ENCODE data around the gene ASB15. TPM values are rescaled to one million over a fixed set of nuclear protein-coding genes. Genes with fewer than 3 reads are reported as not detected.

The ASB15 gene
- 0.28 TPM in 1 of 2 replicates, not detected in the other for polyA plus RNA-seq

DNA sequence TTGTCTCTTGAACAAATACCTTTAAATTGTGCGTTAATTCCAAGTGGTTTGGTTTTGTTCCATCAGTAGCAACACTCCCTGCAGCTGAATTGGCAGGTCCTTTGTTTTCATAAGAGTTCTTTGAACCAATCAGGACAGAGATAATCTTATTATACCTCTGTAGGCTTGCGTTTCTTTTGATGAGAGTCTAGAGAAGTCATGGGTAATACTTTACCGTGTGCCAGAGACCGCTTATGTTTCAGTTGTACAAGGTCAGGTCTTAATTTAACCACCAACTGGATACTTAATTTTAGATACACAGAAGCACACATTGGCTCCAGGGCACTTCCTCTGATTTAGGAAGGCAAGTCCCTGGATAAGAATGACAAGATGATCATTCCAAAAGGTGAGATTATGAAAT lies at the start of gene ASB15:
Gene ASB15 (plus strand): TSS at position 292 of the 400 bp plus-strand sequence. CDS start 12,682 bp downstream, outside the sequence.

DNA sequence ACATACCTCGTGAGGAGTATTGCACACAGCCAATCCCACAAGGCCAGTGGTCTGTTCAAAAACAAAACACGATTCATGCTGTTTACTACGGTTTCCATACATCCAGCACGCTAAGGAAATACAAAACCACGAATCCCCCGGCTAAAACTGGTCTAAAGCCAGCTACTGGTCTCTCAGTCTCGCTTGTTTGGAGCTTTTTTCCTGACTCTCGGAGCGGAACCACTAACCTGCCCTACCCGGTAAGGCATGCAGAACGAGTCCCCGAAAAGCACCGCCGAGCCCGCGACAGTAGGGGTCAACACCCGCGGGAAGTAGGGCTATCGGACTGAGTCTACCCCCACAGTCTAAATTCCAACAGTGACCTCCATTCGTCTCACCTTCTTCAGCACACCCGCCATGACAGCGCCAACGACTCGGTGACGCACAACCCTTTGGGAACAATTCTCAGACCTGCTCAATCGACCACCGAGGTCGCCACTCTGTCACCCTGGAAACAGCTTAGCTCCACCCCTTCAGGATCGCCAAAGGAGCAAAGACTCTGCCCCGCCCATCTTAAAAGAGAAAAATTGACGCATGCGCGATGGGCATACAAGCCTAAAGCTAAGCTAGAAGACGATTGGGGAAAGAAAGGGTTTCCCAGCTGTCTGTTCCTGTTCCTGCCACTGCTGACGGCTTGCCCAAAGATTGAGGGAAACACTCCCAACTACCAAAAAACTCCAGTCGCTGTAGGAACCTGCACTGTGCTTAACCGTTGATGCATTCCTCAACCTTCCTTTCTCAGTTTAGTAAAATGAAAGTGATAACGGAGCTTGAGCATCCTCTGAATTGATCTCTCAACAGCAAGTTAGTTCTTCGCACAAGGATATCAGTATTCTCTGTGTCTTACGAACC lies 44.0 kb upstream of the ASB15 start, which contains the start of gene NDUFA5:
Gene NDUFA5 (minus strand): TSS at position 421 of the 891 bp plus-strand sequence. CDS start 23 bp downstream, at position 398.

DNA sequence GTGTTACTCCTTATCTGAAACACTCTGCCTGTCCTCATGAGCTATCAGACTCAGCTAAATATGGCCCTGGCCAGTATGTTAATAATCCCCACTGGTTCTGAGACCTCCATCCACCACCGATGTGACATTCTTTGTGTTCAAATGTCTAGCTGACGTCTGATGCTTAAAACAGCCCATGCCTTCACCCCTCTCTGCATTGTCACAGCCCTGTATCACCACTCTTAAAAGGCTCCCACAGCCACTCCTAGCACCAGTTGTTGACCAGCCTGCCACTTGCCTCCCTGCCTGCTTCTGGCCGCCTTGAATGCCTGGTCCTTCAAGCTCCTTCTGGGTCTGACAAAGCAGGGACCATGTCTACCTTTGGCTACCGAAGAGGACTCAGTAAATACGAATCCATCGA lies 54.0 kb downstream of the ASB15 start, which contains the start of gene LMOD2:
Gene LMOD2 (plus strand): TSS at position 253 of the 400 bp plus-strand sequence. CDS start 98 bp downstream, at position 351.

Other genes starting within 250 kb of the ASB15 start
- 0.34 and 2.9 TPM in 2 replicates for gene IQUB, start 67.2 kb upstream of the ASB15 start, polyA plus RNA-seq
- gene NDUFA5, start 44.0 kb upstream of the ASB15 start, polyA plus RNA-seq = 1,264 and 1,364 TPM in 2 replicates
- not detected in 2 replicates for gene LMOD2, start 54.0 kb downstream of the ASB15 start, polyA plus RNA-seq
- gene WASL, start 147.2 kb downstream of the ASB15 start, polyA plus RNA-seq = 84.9 and 97.6 TPM in 2 replicates
- not detected in 2 replicates for gene HYAL4, start 243.3 kb downstream of the ASB15 start, polyA plus RNA-seq

Measured in Purkinje cell (primary cell).